Measurements from ENCODE around the gene OMP. TPM values are rescaled to one million over a fixed set of nuclear protein-coding genes. Genes with fewer than 3 reads are reported as not detected.
A peak's percentile ranks its signal among the peaks of the same experiment; 100 is the strongest.

Gene OMP
- total and polyA plus RNA-seq, 2 of the 13 experiments (the other 11 are each of a cell fraction or from before 2014, with no cell fraction given): not detected

- TF ChIP-seq, protein P1, sequence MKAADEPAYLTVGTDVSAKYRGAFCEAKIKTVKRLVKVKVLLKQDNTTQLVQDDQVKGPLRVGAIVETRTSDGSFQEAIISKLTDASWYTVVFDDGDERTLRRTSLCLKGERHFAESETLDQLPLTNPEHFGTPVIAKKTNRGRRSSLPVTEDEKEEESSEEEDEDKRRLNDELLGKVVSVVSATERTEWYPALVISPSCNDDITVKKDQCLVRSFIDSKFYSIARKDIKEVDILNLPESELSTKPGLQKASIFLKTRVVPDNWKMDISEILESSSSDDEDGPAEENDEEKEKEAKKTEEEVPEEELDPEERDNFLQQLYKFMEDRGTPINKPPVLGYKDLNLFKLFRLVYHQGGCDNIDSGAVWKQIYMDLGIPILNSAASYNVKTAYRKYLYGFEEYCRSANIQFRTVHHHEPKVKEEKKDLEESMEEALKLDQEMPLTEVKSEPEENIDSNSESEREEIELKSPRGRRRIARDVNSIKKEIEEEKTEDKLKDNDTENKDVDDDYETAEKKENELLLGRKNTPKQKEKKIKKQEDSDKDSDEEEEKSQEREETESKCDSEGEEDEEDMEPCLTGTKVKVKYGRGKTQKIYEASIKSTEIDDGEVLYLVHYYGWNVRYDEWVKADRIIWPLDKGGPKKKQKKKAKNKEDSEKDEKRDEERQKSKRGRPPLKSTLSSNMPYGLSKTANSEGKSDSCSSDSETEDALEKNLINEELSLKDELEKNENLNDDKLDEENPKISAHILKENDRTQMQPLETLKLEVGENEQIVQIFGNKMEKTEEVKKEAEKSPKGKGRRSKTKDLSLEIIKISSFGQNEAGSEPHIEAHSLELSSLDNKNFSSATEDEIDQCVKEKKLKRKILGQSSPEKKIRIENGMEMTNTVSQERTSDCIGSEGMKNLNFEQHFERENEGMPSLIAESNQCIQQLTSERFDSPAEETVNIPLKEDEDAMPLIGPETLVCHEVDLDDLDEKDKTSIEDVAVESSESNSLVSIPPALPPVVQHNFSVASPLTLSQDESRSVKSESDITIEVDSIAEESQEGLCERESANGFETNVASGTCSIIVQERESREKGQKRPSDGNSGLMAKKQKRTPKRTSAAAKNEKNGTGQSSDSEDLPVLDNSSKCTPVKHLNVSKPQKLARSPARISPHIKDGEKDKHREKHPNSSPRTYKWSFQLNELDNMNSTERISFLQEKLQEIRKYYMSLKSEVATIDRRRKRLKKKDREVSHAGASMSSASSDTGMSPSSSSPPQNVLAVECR (CRISPR knock-in tag; IDR thresholded peaks at IDR 0.05; ENCODE audit: borderline replicate concordance): peak; percentile 51; the same call in 1 of the 2 replicates
- TF ChIP-seq ZNF350 (CRISPR knock-in tag; IDR thresholded peaks at IDR 0.05; ENCODE audit: borderline replicate concordance, low read depth) (peak; percentile 44; the same call in 1 of the 2 replicates), ZNF274 (CRISPR knock-in tag; IDR thresholded peaks at IDR 0.05) (0 out of 2 replicates have a peak, but pooled peaks have one; percentile 57), PAXIP1 (CRISPR knock-in tag; conservative IDR thresholded peaks at IDR 0.05) (peak; percentile 34; the same call in 1 of the 2 replicates), CEBPB (IDR thresholded peaks at IDR 0.05; ENCODE audit: borderline replicate concordance, low read depth, low read length) (no peak), ISL2 (CRISPR knock-in tag; IDR thresholded peaks at IDR 0.05) (no peak), RAD21 (CRISPR knock-in tag; IDR thresholded peaks at IDR 0.05) (peak; percentile 64), SALL2 (CRISPR knock-in tag; IDR thresholded peaks at IDR 0.05) (0 out of 2 replicates have a peak, but pooled peaks have one; percentile 31), ZNF556 (CRISPR knock-in tag; IDR thresholded peaks at IDR 0.05; ENCODE audit: borderline replicate concordance) (peak; percentile 7; the same call in 1 of the 2 replicates), ZNF382 (CRISPR knock-in tag; IDR thresholded peaks at IDR 0.05; ENCODE audit: borderline replicate concordance) (no peak), IRF1 (CRISPR knock-in tag; IDR thresholded peaks at IDR 0.05; ENCODE audit: low read depth) (no peak), ZNF546 (CRISPR knock-in tag; conservative IDR thresholded peaks at IDR 0.05) (peak; percentile 57; the same call in 1 of the 2 replicates), MLX (CRISPR knock-in tag; IDR thresholded peaks at IDR 0.05) (no peak), ZNF616 (CRISPR knock-in tag; IDR thresholded peaks at IDR 0.05; ENCODE audit: low read depth) (no peak), MAFF (IDR thresholded peaks at IDR 0.05; ENCODE audit: low read depth, low read length) (no peak)
Measured at GRCh38 chr11:77066229-77067042, 36.2 kb upstream of the OMP start, which contains the start of gene CAPN5 (continued).

Data from HepG2 (cell line).